Activated naive CD8-positive, alpha-beta T cell treated with anti-CD3 and anti-CD28 coated beads, Interleukin-2, amount 50 U/mL, for 24 hours (primary cell): Measurements from ENCODE around the gene TRAPPC2L.
A peak's percentile ranks its signal among the peaks of the same experiment; 100 is the strongest.
"Not testable (repeated sequence)": the region's sequence is repeated elsewhere in the genome, so short reads cannot be mapped to it uniquely, and the experiment has no call there.

Experiments
- ATAC-seq: fragments of 150-1000 bp; cut with Tn5 transposase; one replicate; pipeline ENCODE4 v1.10.0; 2021
- DNase-seq: peaks from one replicate; pipeline ENCODE4 v3.0.0; 2021
- H3K27ac Mint-ChIP-seq: one replicate; pipeline ENCODE4 v1.8.0; 2021; ENCODE audit warnings: mild to moderate bottlenecking, mixed read lengths
- H3K27me3 Mint-ChIP-seq: one replicate; pipeline ENCODE4 v1.8.0; 2021; ENCODE audit warnings: mixed read lengths
- H3K36me3 Mint-ChIP-seq: one replicate; pipeline ENCODE4 v1.8.0; 2021; ENCODE audit warnings: low read depth, mixed read lengths
- H3K4me1 Mint-ChIP-seq: one replicate; pipeline ENCODE4 v1.8.0; 2021; ENCODE audit warnings: mixed read lengths
- H3K4me3 Mint-ChIP-seq: one replicate; pipeline ENCODE4 v1.8.0; 2021; ENCODE audit warnings: mild to moderate bottlenecking, moderate library complexity, mixed read lengths
- H3K9me3 Mint-ChIP-seq: one replicate; pipeline ENCODE4 v1.8.0; 2021; ENCODE audit warnings: mixed read lengths

Gene TRAPPC2L

GRCh38 chr16:88815227-88815626 is 41.7 kb upstream of the TRAPPC2L start:
- Mint-ChIP-seq H3K27me3 (no peaks in the 10 kb centered on the region), H3K36me3 (peaks cover 6% of the 10 kb centered on the region), H3K9me3 (no peaks in the 10 kb centered on the region), H3K4me1 (peaks cover 7% of the 10 kb centered on the region), H3K4me3 (no peak overlapping the region), H3K27ac (no peak overlapping the region)
- no peak for ATAC-seq
- DNase-seq: no peak

GRCh38 chr16:88815901-88816589 is 40.9 kb upstream of the TRAPPC2L start:
- DNase-seq: peak; percentile 76
- no peak overlapping the region for H3K27ac Mint-ChIP-seq
- no peaks in the 10 kb centered on the region for H3K9me3 Mint-ChIP-seq
- H3K4me3 Mint-ChIP-seq: no peak overlapping the region
- H3K36me3 Mint-ChIP-seq: no peaks in the 10 kb centered on the region
- peak; percentile 11 for ATAC-seq
- H3K27me3 Mint-ChIP-seq: no peaks in the 10 kb centered on the region
- H3K4me1 Mint-ChIP-seq: peaks cover 5% of the 10 kb centered on the region

GRCh38 chr16:88816736-88817535 is 40.0 kb upstream of the TRAPPC2L start:
- Mint-ChIP-seq H3K27me3 (no peaks in the 10 kb centered on the region), H3K4me3 (no peak overlapping the region), H3K36me3 (no peaks in the 10 kb centered on the region), H3K4me1 (peaks cover 5% of the 10 kb centered on the region), H3K9me3 (no peaks in the 10 kb centered on the region), H3K27ac (no peak overlapping the region)
- no peak for ATAC-seq
- DNase-seq: no peak

- DNase-seq (no peak), ATAC-seq (no peak)
- no peaks in the 10 kb centered on the region for H3K4me1 Mint-ChIP-seq
- H3K9me3 Mint-ChIP-seq: no peaks in the 10 kb centered on the region
- no peak overlapping the region for H3K27ac Mint-ChIP-seq
- H3K36me3 Mint-ChIP-seq: no peaks in the 10 kb centered on the region
- no peaks in the 10 kb centered on the region for H3K27me3 Mint-ChIP-seq
- H3K4me3 Mint-ChIP-seq: no peak overlapping the region
These were observed 38.9 kb upstream of the TRAPPC2L start for GRCh38 chr16:88817785-88818574.

GRCh38 chr16:88818575-88818874 is 38.4 kb upstream of the TRAPPC2L start:
- H3K27ac Mint-ChIP-seq: no peak overlapping the region
- H3K4me1 Mint-ChIP-seq: no peaks in the 10 kb centered on the region
- no peaks in the 10 kb centered on the region for H3K36me3 Mint-ChIP-seq
- H3K9me3 Mint-ChIP-seq: no peaks in the 10 kb centered on the region
- no peak for ATAC-seq
- no peak for DNase-seq
- H3K4me3 Mint-ChIP-seq: no peak overlapping the region
- H3K27me3 Mint-ChIP-seq: no peaks in the 10 kb centered on the region

GRCh38 chr16:88819126-88819525 is 37.8 kb upstream of the TRAPPC2L start:
- DNase-seq (no peak), ATAC-seq (no peak)
- Mint-ChIP-seq H3K27me3 (no peaks in the 10 kb centered on the region), H3K4me3 (no peak overlapping the region), H3K4me1 (no peaks in the 10 kb centered on the region), H3K36me3 (no peaks in the 10 kb centered on the region), H3K27ac (no peak overlapping the region), H3K9me3 (no peaks in the 10 kb centered on the region)

- H3K27ac Mint-ChIP-seq: no peak overlapping the region
- H3K36me3 Mint-ChIP-seq: no peaks in the 10 kb centered on the region
- no peak overlapping the region for H3K4me3 Mint-ChIP-seq
- DNase-seq (no peak), ATAC-seq (no peak)
- H3K27me3 Mint-ChIP-seq: no peaks in the 10 kb centered on the region
- no peaks in the 10 kb centered on the region for H3K9me3 Mint-ChIP-seq
- no peaks in the 10 kb centered on the region for H3K4me1 Mint-ChIP-seq
These were observed 36.4 kb upstream of the TRAPPC2L start for GRCh38 chr16:88820385-88821025.

- H3K27ac Mint-ChIP-seq: no peak overlapping the region
- H3K36me3 Mint-ChIP-seq: no peaks in the 10 kb centered on the region
- no peaks in the 10 kb centered on the region for H3K4me1 Mint-ChIP-seq
- no peaks in the 10 kb centered on the region for H3K27me3 Mint-ChIP-seq
- H3K4me3 Mint-ChIP-seq: no peak overlapping the region
- ATAC-seq: no peak
- no peaks in the 10 kb centered on the region for H3K9me3 Mint-ChIP-seq
- DNase-seq: no peak
These were observed 35.6 kb upstream of the TRAPPC2L start for GRCh38 chr16:88821168-88821850.

- no peak overlapping the region for H3K27ac Mint-ChIP-seq
- no peaks in the 10 kb centered on the region for H3K36me3 Mint-ChIP-seq
- DNase-seq: no peak
- no peaks in the 10 kb centered on the region for H3K9me3 Mint-ChIP-seq
- ATAC-seq: no peak
- H3K27me3 Mint-ChIP-seq: no peaks in the 10 kb centered on the region
- H3K4me1 Mint-ChIP-seq: no peaks in the 10 kb centered on the region
- H3K4me3 Mint-ChIP-seq: no peak overlapping the region
These were observed 34.5 kb upstream of the TRAPPC2L start for GRCh38 chr16:88822281-88823040.

GRCh38 chr16:88823646-88824045 is 33.3 kb upstream of the TRAPPC2L start:
- not testable (repeated sequence) for ATAC-seq, H3K9me3 Mint-ChIP-seq, H3K36me3 Mint-ChIP-seq, DNase-seq, H3K4me3 Mint-ChIP-seq, H3K27ac Mint-ChIP-seq, H3K4me1 Mint-ChIP-seq, H3K27me3 Mint-ChIP-seq

- Mint-ChIP-seq H3K9me3 (no peaks in the 10 kb centered on the region), H3K27ac (no peak overlapping the region), H3K36me3 (no peaks in the 10 kb centered on the region), H3K4me3 (no peak overlapping the region), H3K4me1 (no peaks in the 10 kb centered on the region), H3K27me3 (no peaks in the 10 kb centered on the region)
- no peak for ATAC-seq
- DNase-seq: no peak
These were observed 32.5 kb upstream of the TRAPPC2L start for GRCh38 chr16:88824256-88825077.

- Mint-ChIP-seq H3K4me3 (no peak overlapping the region), H3K27ac (no peak overlapping the region), H3K27me3 (no peaks in the 10 kb centered on the region), H3K9me3 (no peaks in the 10 kb centered on the region), H3K4me1 (no peaks in the 10 kb centered on the region), H3K36me3 (no peaks in the 10 kb centered on the region)
- no peak for DNase-seq
- no peak for ATAC-seq
These were observed 31.8 kb upstream of the TRAPPC2L start for GRCh38 chr16:88825146-88825545.
